Endothelial cell (in vitro differentiated cells): ENCODE results near the gene IRS2. TPM values are rescaled to one million over a fixed set of nuclear protein-coding genes. Genes with fewer than 3 reads are reported as not detected.

ENCODE experiments used
- DNase-seq: peaks from one replicate; pipeline ENCODE4 v3.0.0; 2021; ENCODE audit warnings: low spot score
- H3K27ac Mint-ChIP-seq: one replicate; pipeline ENCODE4 v1.8.0; 2021; ENCODE audit warnings: mixed read lengths, inconsistent platforms; ENCODE audit not compliant: unreplicated experiment
- H3K27me3 Mint-ChIP-seq: one replicate; pipeline ENCODE4 v1.8.0; 2021; ENCODE audit warnings: mild to moderate bottlenecking, moderate library complexity, mixed read lengths, inconsistent platforms; ENCODE audit not compliant: unreplicated experiment
- H3K36me3 Mint-ChIP-seq: one replicate; pipeline ENCODE4 v1.8.0; 2021; ENCODE audit warnings: mild to moderate bottlenecking, low read depth, mixed read lengths, inconsistent platforms; ENCODE audit not compliant: unreplicated experiment
- H3K4me1 Mint-ChIP-seq: one replicate; pipeline ENCODE4 v1.8.0; 2021; ENCODE audit warnings: mild to moderate bottlenecking, mixed read lengths, inconsistent platforms; ENCODE audit not compliant: unreplicated experiment
- H3K4me3 Mint-ChIP-seq: one replicate; pipeline ENCODE4 v1.8.0; 2021; ENCODE audit warnings: mild to moderate bottlenecking, mixed read lengths, inconsistent platforms; ENCODE audit not compliant: unreplicated experiment
- H3K9me3 Mint-ChIP-seq: one replicate; pipeline ENCODE4 v1.8.0; 2021; ENCODE audit warnings: mixed read lengths, inconsistent platforms; ENCODE audit not compliant: unreplicated experiment
- CTCF ChIP-seq: fragments of 200-600 bp; sonication (generic); IDR thresholded peaks from one replicate; pipeline ENCODE4 v1.5.0; 2021; ENCODE audit warnings: antibody characterized with exemption; ENCODE audit not compliant: unreplicated experiment
- total RNA-seq: library from RNA; stranded (reverse); fragmentation: NEBNext Ultra II Directional; extraction: Animal tissue kit (Norgen Biotek cat#: 25700); gene quantifications from one replicate; pipeline ENCODE4 v1.2.1, GENCODE V29; 2021; ENCODE audit not compliant: unreplicated experiment

The IRS2 gene
- total RNA-seq, 1 donor from 2014 or later = 16.4 TPM

- TF ChIP-seq CTCF = no peak
- H3K9me3 Mint-ChIP-seq = no peaks in the 10 kb centered on the region
- H3K27me3 Mint-ChIP-seq = peaks cover 8% of the 10 kb centered on the region
- H3K27ac Mint-ChIP-seq = no peak overlapping the region
- no peaks in the 10 kb centered on the region for H3K36me3 Mint-ChIP-seq
- H3K4me3 Mint-ChIP-seq = no peak overlapping the region
- DNase-seq = no peak
- H3K4me1 Mint-ChIP-seq = peaks cover 8% of the 10 kb centered on the region
Measured at GRCh38 chr13:109809216-109809932, 23.0 kb upstream of the IRS2 start.

- Mint-ChIP-seq H3K4me3 (no peak overlapping the region), H3K9me3 (no peaks in the 10 kb centered on the region), H3K27me3 (peaks cover 6% of the 10 kb centered on the region), H3K4me1 (peaks cover 8% of the 10 kb centered on the region), H3K27ac (no peak overlapping the region), H3K36me3 (no peaks in the 10 kb centered on the region)
- no peak for TF ChIP-seq CTCF
- DNase-seq = no peak
Measured at GRCh38 chr13:109807345-109807744, 21.0 kb upstream of the IRS2 start.

GRCh38 chr13:109804654-109805053 is 18.3 kb upstream of the IRS2 start:
- Mint-ChIP-seq H3K36me3 (no peaks in the 10 kb centered on the region), H3K27ac (no peak overlapping the region), H3K9me3 (no peaks in the 10 kb centered on the region), H3K4me1 (peaks cover 6% of the 10 kb centered on the region), H3K4me3 (no peak overlapping the region), H3K27me3 (peaks cover 4% of the 10 kb centered on the region)
- no peak for TF ChIP-seq CTCF
- no peak for DNase-seq

GRCh38 chr13:109803825-109804224 is 17.4 kb upstream of the IRS2 start:
- Mint-ChIP-seq H3K27ac (no peak overlapping the region), H3K9me3 (no peaks in the 10 kb centered on the region), H3K4me3 (no peak overlapping the region), H3K36me3 (no peaks in the 10 kb centered on the region), H3K27me3 (peaks cover 2% of the 10 kb centered on the region), H3K4me1 (no peaks in the 10 kb centered on the region)
- DNase-seq = no peak
- TF ChIP-seq CTCF = no peak

GRCh38 chr13:109802936-109803335 is 16.6 kb upstream of the IRS2 start:
- DNase-seq = no peak
- Mint-ChIP-seq H3K4me3 (no peak overlapping the region), H3K36me3 (no peaks in the 10 kb centered on the region), H3K4me1 (no peaks in the 10 kb centered on the region), H3K9me3 (no peaks in the 10 kb centered on the region), H3K27me3 (peaks cover 2% of the 10 kb centered on the region), H3K27ac (no peak overlapping the region)
- no peak for TF ChIP-seq CTCF
